ENCODE data around the gene USP21. TPM values are rescaled to one million over a fixed set of nuclear protein-coding genes. Genes with fewer than 3 reads are reported as not detected.

USP21 gene
- total and polyA plus RNA-seq, 2 of the 13 experiments (the other 11 are each of a cell fraction or from before 2014, with no cell fraction given) = 10.1 to 33.1 TPM

DNA sequence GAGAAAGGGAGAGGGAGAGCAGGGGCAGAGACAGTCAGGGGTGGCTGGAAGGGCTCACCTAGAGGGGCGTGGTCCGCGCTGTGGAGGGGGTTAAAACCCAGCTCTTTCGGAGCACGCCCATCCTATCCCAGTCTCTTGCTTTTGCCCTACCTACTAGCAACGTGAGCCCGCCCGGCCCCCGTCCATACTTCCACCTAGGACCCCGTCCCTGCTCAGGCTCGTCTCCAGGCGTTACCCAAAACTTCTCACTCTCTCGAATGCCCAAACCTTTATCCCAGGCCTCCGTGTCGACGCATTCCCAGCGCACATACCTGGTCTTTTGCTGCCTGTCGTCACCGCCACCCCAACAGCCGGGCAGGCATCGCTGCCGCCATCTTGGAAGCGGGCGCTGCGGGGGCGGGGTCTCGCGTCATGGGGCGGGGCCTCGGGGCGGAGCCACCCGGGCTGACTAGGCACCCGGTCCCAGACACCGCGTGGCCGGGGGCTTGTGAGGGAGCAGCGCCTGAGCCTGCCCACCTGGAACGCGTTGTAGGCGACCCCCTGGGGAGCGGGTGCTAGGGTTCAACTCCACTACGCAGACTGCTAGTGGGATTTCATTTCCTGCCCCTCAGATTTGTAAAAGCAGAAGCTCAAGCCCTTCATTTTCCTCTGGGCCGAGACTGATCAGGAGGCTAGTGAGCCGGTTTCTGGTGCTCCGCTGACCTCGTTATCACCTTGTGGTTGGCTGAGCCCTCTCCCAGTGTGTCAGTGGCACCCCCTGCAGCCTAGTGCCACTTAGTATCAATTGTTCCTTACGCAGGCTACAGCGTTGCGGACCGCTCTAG is 18.0 kb downstream of the USP21 start, which contains the start of gene B4GALT3 (continued):
- TF ChIP-seq ZMYM3 (CRISPR knock-in tag; IDR thresholded peaks at IDR 0.05) = 0 out of 2 replicates have a peak, but pooled peaks have one; percentile 9
- TF ChIP-seq ZNF644 (CRISPR knock-in tag; IDR thresholded peaks at IDR 0.05; ENCODE audit: low read depth) = no peak
- no peak for TF ChIP-seq ZNF225 (CRISPR knock-in tag; IDR thresholded peaks at IDR 0.05)
- TF ChIP-seq ZNF460 (CRISPR knock-in tag; IDR thresholded peaks at IDR 0.05; ENCODE audit: borderline replicate concordance) = no peak
- no peak; the same call in 1 of the 2 replicates for TF ChIP-seq ZBTB3 (CRISPR knock-in tag; IDR thresholded peaks at IDR 0.05; ENCODE audit: borderline replicate concordance, low read depth)
- TF ChIP-seq MIER2 (CRISPR knock-in tag; IDR thresholded peaks at IDR 0.05) = no peak; the same call in 1 of the 2 replicates
- TF ChIP-seq GABPA (IDR thresholded peaks at IDR 0.05; ENCODE audit: low read depth, low read length) = no peak
- TF ChIP-seq GABPA (CRISPR knock-in tag; IDR thresholded peaks at IDR 0.05; ENCODE audit: low read depth) = peak; percentile 54; the same call in 1 of the 2 replicates
- no peak for TF ChIP-seq TBL1XR1 (IDR thresholded peaks at IDR 0.05; ENCODE audit: borderline replicate concordance, low read length, partially characterized antibody)
- TF ChIP-seq AGO1 (IDR thresholded peaks at IDR 0.05; ENCODE audit: low read depth, low read length, poor library complexity, severe bottlenecking) = peak; percentile 43
- no peak; the same call in 1 of the 2 replicates for TF ChIP-seq ZSCAN25 (CRISPR knock-in tag; IDR thresholded peaks at IDR 0.05)
- TF ChIP-seq GTF3A (CRISPR knock-in tag; conservative IDR thresholded peaks at IDR 0.05) = 0 out of 2 replicates have a peak, but pooled peaks have one; percentile 85
- no peak for TF ChIP-seq FOXJ3 (CRISPR knock-in tag; IDR thresholded peaks at IDR 0.05; ENCODE audit: borderline replicate concordance)
- no peak for TF ChIP-seq MBD4 (IDR thresholded peaks at IDR 0.05; ENCODE audit: borderline replicate concordance, low read length)
- no peak for TF ChIP-seq ZNF546 (CRISPR knock-in tag; conservative IDR thresholded peaks at IDR 0.05)
- TF ChIP-seq ZSCAN12 (CRISPR knock-in tag; IDR thresholded peaks at IDR 0.05) = no peak; the same call in 1 of the 2 replicates
- TF ChIP-seq, protein P1, sequence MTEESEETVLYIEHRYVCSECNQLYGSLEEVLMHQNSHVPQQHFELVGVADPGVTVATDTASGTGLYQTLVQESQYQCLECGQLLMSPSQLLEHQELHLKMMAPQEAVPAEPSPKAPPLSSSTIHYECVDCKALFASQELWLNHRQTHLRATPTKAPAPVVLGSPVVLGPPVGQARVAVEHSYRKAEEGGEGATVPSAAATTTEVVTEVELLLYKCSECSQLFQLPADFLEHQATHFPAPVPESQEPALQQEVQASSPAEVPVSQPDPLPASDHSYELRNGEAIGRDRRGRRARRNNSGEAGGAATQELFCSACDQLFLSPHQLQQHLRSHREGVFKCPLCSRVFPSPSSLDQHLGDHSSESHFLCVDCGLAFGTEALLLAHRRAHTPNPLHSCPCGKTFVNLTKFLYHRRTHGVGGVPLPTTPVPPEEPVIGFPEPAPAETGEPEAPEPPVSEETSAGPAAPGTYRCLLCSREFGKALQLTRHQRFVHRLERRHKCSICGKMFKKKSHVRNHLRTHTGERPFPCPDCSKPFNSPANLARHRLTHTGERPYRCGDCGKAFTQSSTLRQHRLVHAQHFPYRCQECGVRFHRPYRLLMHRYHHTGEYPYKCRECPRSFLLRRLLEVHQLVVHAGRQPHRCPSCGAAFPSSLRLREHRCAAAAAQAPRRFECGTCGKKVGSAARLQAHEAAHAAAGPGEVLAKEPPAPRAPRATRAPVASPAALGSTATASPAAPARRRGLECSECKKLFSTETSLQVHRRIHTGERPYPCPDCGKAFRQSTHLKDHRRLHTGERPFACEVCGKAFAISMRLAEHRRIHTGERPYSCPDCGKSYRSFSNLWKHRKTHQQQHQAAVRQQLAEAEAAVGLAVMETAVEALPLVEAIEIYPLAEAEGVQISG (CRISPR knock-in tag; IDR thresholded peaks at IDR 0.05) = no peak; the same call in none of the 2 replicates
- TF ChIP-seq MAZ (IDR thresholded peaks at IDR 0.05; ENCODE audit: borderline replicate concordance, low read depth, low read length) = peak; percentile 43; the same call in 1 of the 2 replicates
- peak; percentile 81 for TF ChIP-seq MAZ (CRISPR knock-in tag; IDR thresholded peaks at IDR 0.05; ENCODE audit: low read depth)
- TF ChIP-seq, protein P2, sequence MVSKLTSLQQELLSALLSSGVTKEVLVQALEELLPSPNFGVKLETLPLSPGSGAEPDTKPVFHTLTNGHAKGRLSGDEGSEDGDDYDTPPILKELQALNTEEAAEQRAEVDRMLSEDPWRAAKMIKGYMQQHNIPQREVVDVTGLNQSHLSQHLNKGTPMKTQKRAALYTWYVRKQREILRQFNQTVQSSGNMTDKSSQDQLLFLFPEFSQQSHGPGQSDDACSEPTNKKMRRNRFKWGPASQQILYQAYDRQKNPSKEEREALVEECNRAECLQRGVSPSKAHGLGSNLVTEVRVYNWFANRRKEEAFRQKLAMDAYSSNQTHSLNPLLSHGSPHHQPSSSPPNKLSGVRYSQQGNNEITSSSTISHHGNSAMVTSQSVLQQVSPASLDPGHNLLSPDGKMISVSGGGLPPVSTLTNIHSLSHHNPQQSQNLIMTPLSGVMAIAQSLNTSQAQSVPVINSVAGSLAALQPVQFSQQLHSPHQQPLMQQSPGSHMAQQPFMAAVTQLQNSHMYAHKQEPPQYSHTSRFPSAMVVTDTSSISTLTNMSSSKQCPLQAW (CRISPR knock-in tag; IDR thresholded peaks at IDR 0.05) = no peak; the same call in 1 of the 2 replicates
- no peak for TF ChIP-seq ATRX (CRISPR knock-in tag; IDR thresholded peaks at IDR 0.05; ENCODE audit: borderline replicate concordance)
- TF ChIP-seq, protein P3, sequence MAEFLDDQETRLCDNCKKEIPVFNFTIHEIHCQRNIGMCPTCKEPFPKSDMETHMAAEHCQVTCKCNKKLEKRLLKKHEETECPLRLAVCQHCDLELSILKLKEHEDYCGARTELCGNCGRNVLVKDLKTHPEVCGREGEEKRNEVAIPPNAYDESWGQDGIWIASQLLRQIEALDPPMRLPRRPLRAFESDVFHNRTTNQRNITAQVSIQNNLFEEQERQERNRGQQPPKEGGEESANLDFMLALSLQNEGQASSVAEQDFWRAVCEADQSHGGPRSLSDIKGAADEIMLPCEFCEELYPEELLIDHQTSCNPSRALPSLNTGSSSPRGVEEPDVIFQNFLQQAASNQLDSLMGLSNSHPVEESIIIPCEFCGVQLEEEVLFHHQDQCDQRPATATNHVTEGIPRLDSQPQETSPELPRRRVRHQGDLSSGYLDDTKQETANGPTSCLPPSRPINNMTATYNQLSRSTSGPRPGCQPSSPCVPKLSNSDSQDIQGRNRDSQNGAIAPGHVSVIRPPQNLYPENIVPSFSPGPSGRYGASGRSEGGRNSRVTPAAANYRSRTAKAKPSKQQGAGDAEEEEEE (CRISPR knock-in tag; IDR thresholded peaks at IDR 0.05; ENCODE audit: borderline replicate concordance) = no peak
- peak; percentile 83 for TF ChIP-seq ZNF709 (CRISPR knock-in tag; IDR thresholded peaks at IDR 0.05)
- no peak for TF ChIP-seq MYNN (CRISPR knock-in tag; IDR thresholded peaks at IDR 0.05; ENCODE audit: low read depth)
